NB4 (cell line): Measurements from ENCODE around the gene GATD1.

Experiments
- DNase-seq: peaks from one replicate; pipeline ENCODE4 v3.0.0; 2010; ENCODE audit warnings: low read depth
- H3K4me3 ChIP-seq: one replicate; pipeline ENCODE4 v1.5.1; 2011; ENCODE audit warnings: mild to moderate bottlenecking, low read depth, low read length, moderate library complexity
- CTCF ChIP-seq: IDR thresholded peaks from one replicate; pipeline ENCODE4 v1.5.1; 2012; ENCODE audit warnings: low read depth, low read length
- MAX ChIP-seq: IDR thresholded peaks from 2 replicates; pipeline ENCODE4 v1.6.1; 2011; ENCODE audit warnings: low read depth, low read length
- MYC ChIP-seq: IDR thresholded peaks from 2 replicates; pipeline ENCODE4 v1.6.1; 2011; ENCODE audit warnings: low read depth, low read length
- POLR2A ChIP-seq: IDR thresholded peaks from 2 replicates; pipeline ENCODE4 v1.6.1; 2011; ENCODE audit warnings: mild to moderate bottlenecking; ENCODE audit not compliant: insufficient read length; ENCODE audit errors: extremely low read depth

The GATD1 gene

GRCh38 chr11:794013-794765, 16.9 kb upstream of the GATD1 start:
- H3K4me3 ChIP-seq = no peak overlapping the region
- TF ChIP-seq POLR2A = no peak
- TF ChIP-seq CTCF = no peak
- no peak for TF ChIP-seq MAX
- TF ChIP-seq MYC = no peak
- no peak for DNase-seq

GRCh38 chr11:793556-793955, 16.3 kb upstream of the GATD1 start:
- H3K4me3 ChIP-seq = no peak overlapping the region
- DNase-seq = no peak
- TF ChIP-seq MAX = no peak
- no peak for TF ChIP-seq POLR2A
- no peak for TF ChIP-seq CTCF
- TF ChIP-seq MYC = no peak

- no peak for DNase-seq
- TF ChIP-seq POLR2A (no peak), MYC (no peak), MAX (no peak), CTCF (no peak)
- no peak overlapping the region for H3K4me3 ChIP-seq
These were observed 15.6 kb upstream of the GATD1 start for GRCh38 chr11:792873-793272.

GRCh38 chr11:792535-792821, 15.2 kb upstream of the GATD1 start:
- no peak for DNase-seq
- no peak for TF ChIP-seq CTCF
- TF ChIP-seq MYC = no peak
- no peak for TF ChIP-seq MAX
- TF ChIP-seq POLR2A = no peak
- no peak overlapping the region for H3K4me3 ChIP-seq

GRCh38 chr11:791658-792534, 14.6 kb upstream of the GATD1 start:
- H3K4me3 ChIP-seq = no peak overlapping the region
- TF ChIP-seq MYC = no peak
- no peak for TF ChIP-seq CTCF
- TF ChIP-seq MAX = no peak
- TF ChIP-seq POLR2A = no peak
- DNase-seq = no peak
